PC-9 (cell line): ENCODE results near the gene SERTAD1. TPM values are rescaled to one million over a fixed set of nuclear protein-coding genes. Genes with fewer than 3 reads are reported as not detected.

Experiments
- BruUV-seq: library from RNA; stranded (reverse); fragments of 400-500 nt; replicated peaks from 2 replicates; lab custom pipeline; 2021; lab: Mats Ljungman, UMichigan
- CTCF ChIA-PET: fragments of 300-600 bp; sonication (Branson Sonifier 250); formaldehyde crosslinking; loops from one replicate; lab custom pipeline; 2022; ENCODE audit warnings: antibody characterized with exemption; lab: Charles Lee
- POLR2A ChIA-PET: fragments of 300-600 bp; sonication (Branson Sonifier 250); formaldehyde crosslinking; loops from one replicate; lab custom pipeline; 2022; ENCODE audit warnings: antibody characterized with exemption; ENCODE audit not compliant: unreplicated experiment; lab: Charles Lee
- DNase-seq, 2 experiments: peaks; one replicate each; pipeline versions ENCODE4 v3.0.0 to v3.0.0-alpha.2; 2015 to 2022; ENCODE audit warnings: mixed read lengths in 1 of 2
- H2AFZ ChIP-seq: fragments of 200-600 bp; sonication (generic); 2 replicates; pipeline ENCODE4 v1.8.1; 2017; ENCODE audit warnings: antibody characterized with exemption
- H3F3A ChIP-seq: fragments of 200-600 bp; sonication (generic); 2 replicates; pipeline ENCODE4 v1.8.1; 2017; ENCODE audit warnings: antibody characterized with exemption, mild to moderate bottlenecking, low read depth; ENCODE audit not compliant: insufficient read depth
- H3K27ac ChIP-seq: fragments of 200-600 bp; sonication (generic); 2 replicates; pipeline ENCODE4 v1.6.1; 2016; ENCODE audit warnings: mixed run types
- H3K27me3 ChIP-seq: fragments of 200-600 bp; sonication (generic); 2 replicates; pipeline ENCODE4 v1.6.1; 2016; ENCODE audit warnings: low read depth, mixed run types; ENCODE audit not compliant: insufficient read depth
- H3K36me3 ChIP-seq: fragments of 200-600 bp; sonication (generic); 2 replicates; pipeline ENCODE4 v1.6.1; 2016; ENCODE audit warnings: low read depth, mixed run types
- H3K4me1 ChIP-seq: fragments of 200-600 bp; sonication (generic); replicated peaks from 2 replicates; pipeline ENCODE4 v1.6.1; 2016; ENCODE audit warnings: mixed run types; ENCODE audit not compliant: insufficient read depth
- H3K4me2 ChIP-seq: fragments of 200-600 bp; sonication (generic); 2 replicates; pipeline ENCODE4 v1.6.1; 2017; ENCODE audit warnings: mixed run types
- H3K4me3 ChIP-seq: fragments of 200-600 bp; sonication (generic); 2 replicates; pipeline ENCODE4 v1.6.1; 2016; ENCODE audit warnings: mixed run types
- H3K79me2 ChIP-seq: fragments of 200-600 bp; sonication (generic); 2 replicates; pipeline ENCODE4 v1.6.1; 2017; ENCODE audit warnings: low read depth, mixed run types
- H3K9me2 ChIP-seq: fragments of 200-600 bp; sonication (generic); 2 replicates; pipeline ENCODE4 v1.8.1; 2017; ENCODE audit warnings: mild to moderate bottlenecking; ENCODE audit not compliant: insufficient read depth
- H3K9me3 ChIP-seq: fragments of 200-600 bp; sonication (generic); 2 replicates; pipeline ENCODE4 v1.8.1; 2016; ENCODE audit warnings: low read depth; ENCODE audit not compliant: insufficient read depth
- H4K20me1 ChIP-seq: fragments of 200-600 bp; sonication (generic); 2 replicates; pipeline ENCODE4 v1.8.1; 2017; ENCODE audit not compliant: insufficient read depth
- CTCF ChIP-seq: fragments of 200-600 bp; sonication (generic); conservative IDR thresholded peaks from 2 replicates; pipeline ENCODE4 v1.6.1; 2017; ENCODE audit warnings: mixed run types, antibody characterized with exemption, mild to moderate bottlenecking, moderate library complexity
- EZH2 ChIP-seq: fragments of 200-600 bp; sonication (generic); IDR thresholded peaks from 2 replicates; pipeline ENCODE4 v1.8.0; 2017; ENCODE audit warnings: antibody characterized with exemption, low read depth
- intact Hi-C: fragments of 100-400 bp; cut with micrococcal nuclease; formaldehyde crosslinking; loops from one replicate; pipeline ENCODE4 v1.10.0; 2022; ENCODE audit not compliant: unreplicated experiment
- total RNA-seq: library from RNA; stranded (reverse); gene quantifications from 2 replicates; pipeline ENCODE4 v1.2.3, GENCODE V29; 2021

The SERTAD1 gene
- total RNA-seq, 1 experiment from 2014 or later: 7.8 TPM

DNA sequence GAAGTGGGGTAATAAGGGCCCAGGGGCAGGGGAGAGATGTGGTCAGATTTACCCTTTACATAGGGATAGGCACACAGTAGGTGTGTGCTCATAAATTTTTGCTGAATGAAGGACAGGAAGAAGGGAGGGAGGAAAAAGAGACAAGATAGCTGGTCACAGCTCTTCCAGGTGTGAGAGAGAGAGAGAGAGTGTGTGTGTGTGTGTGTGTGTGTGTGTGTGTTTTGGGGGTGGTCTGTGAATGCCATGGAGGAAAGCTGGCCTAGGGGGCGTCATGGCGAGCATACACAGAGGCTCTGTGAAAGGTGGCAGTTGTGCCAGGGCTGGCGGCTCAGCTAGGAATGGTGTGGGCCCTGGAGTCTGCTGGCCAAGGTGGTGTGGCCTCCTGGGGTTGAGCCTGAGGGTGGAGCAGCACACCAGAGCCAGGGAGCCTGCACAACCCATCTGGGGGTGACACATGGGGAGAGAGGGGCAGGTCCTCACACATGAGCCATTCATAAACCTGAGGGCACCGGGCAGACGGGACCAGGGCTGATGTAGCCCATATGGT is 6.7 kb downstream of the SERTAD1 start:
- Histone ChIP-seq H3K79me2 (peaks cover 20% of the 10 kb centered on the region), H3K9me3 (no peaks in the 10 kb centered on the region), H3K9me2 (no peaks in the 10 kb centered on the region), H4K20me1 (no peaks in the 10 kb centered on the region), H3F3A (peaks cover 18% of the 10 kb centered on the region), H3K4me1 (peaks cover 12% of the 10 kb centered on the region), H3K27me3 (no peaks in the 10 kb centered on the region), H2AFZ (no peak overlapping the region), H3K36me3 (no peaks in the 10 kb centered on the region), H3K4me3 (no peak overlapping the region), H3K27ac (no peak overlapping the region), H3K4me2 (no peak overlapping the region)
- no peak for DNase-seq
- CTCF ChIA-PET: no interaction called here
- no peak for TF ChIP-seq CTCF
- no peak for TF ChIP-seq EZH2
- intact Hi-C loops: no loop called here
- no TSS peak for BruUV-seq
- POLR2A ChIA-PET: no interaction called here

DNA sequence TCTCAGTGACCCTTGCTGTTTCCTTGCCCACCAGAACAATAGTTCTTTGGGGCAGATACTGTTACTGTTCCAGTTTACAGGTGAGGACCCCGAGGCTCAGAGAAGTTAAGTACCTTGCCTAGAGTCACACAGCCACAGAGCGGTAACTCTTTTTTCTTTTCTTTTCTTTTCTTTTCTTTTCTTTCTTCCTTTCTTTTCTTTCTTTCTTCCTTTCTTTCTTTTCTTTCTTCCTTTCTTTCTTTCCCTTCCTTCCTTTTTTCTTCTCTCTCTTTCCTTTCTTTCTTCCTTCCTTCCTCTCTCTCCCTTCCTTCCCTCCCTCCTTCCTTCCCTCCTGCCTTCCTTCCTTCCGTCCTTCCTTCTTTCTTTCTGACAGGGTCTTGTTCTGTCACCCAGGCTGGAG is 7.8 kb downstream of the SERTAD1 start:
- no peak overlapping the region for H2AFZ ChIP-seq
- no peaks in the 10 kb centered on the region for H3K9me3 ChIP-seq
- H4K20me1 ChIP-seq: no peaks in the 10 kb centered on the region
- CTCF ChIA-PET: no interaction called here
- TF ChIP-seq CTCF: no peak
- no peak for TF ChIP-seq EZH2
- no TSS peak for BruUV-seq
- no peak overlapping the region for H3K27ac ChIP-seq
- H3K36me3 ChIP-seq: no peaks in the 10 kb centered on the region
- H3K27me3 ChIP-seq: no peaks in the 10 kb centered on the region
- POLR2A ChIA-PET: no interaction called here
- H3K79me2 ChIP-seq: peaks cover 9% of the 10 kb centered on the region; the same call in 1 of the 2 replicates
- peaks cover 12% of the 10 kb centered on the region for H3K4me1 ChIP-seq
- H3K4me2 ChIP-seq: no peak overlapping the region
- no peak for DNase-seq
- no peaks in the 10 kb centered on the region for H3K9me2 ChIP-seq
- H3K4me3 ChIP-seq: no peak overlapping the region
- intact Hi-C loops: no loop called here
- H3F3A ChIP-seq: peaks cover 18% of the 10 kb centered on the region

GRCh38 chr19:40417643-40417981 is 8.2 kb downstream of the SERTAD1 start:
- intact Hi-C loops: no loop called here
- Histone ChIP-seq H3F3A (peaks cover 18% of the 10 kb centered on the region), H3K4me2 (no peak overlapping the region), H4K20me1 (no peaks in the 10 kb centered on the region), H3K27me3 (no peaks in the 10 kb centered on the region), H3K4me1 (peaks cover 12% of the 10 kb centered on the region), H3K4me3 (no peak overlapping the region), H2AFZ (no peak overlapping the region), H3K79me2 (peaks cover 5% of the 10 kb centered on the region; the same call in 1 of the 2 replicates), H3K9me2 (no peaks in the 10 kb centered on the region), H3K36me3 (no peaks in the 10 kb centered on the region), H3K27ac (no peak overlapping the region), H3K9me3 (no peaks in the 10 kb centered on the region)
- DNase-seq: no peak
- ChIA-PET POLR2A (interaction anchor here (0.5 kb wide), 1 partner anchor 21 kb away, joined by 5 read pairs; no protein-coding TSS in a partner anchor), CTCF (interaction anchor here (0.6 kb wide), 1 partner anchor 76 kb away, joined by 8 read pairs; no protein-coding TSS in a partner anchor)
- BruUV-seq: no TSS peak
- TF ChIP-seq CTCF (no peak), EZH2 (no peak)
